HG03045 (cell line): Measurements from ENCODE around the gene TANC2.

Experiments
- ATAC-seq: cut with Tn5 transposase; IDR thresholded peaks from one replicate; pipeline ENCODE4 v1.9.1; 2021; ENCODE audit warnings: mild to moderate bottlenecking, moderate library complexity; ENCODE audit not compliant: unreplicated experiment

The TANC2 gene

GRCh38 chr17:62999736-63000135, 33.7 kb downstream of the TANC2 start:
- ATAC-seq = no peak

DNA sequence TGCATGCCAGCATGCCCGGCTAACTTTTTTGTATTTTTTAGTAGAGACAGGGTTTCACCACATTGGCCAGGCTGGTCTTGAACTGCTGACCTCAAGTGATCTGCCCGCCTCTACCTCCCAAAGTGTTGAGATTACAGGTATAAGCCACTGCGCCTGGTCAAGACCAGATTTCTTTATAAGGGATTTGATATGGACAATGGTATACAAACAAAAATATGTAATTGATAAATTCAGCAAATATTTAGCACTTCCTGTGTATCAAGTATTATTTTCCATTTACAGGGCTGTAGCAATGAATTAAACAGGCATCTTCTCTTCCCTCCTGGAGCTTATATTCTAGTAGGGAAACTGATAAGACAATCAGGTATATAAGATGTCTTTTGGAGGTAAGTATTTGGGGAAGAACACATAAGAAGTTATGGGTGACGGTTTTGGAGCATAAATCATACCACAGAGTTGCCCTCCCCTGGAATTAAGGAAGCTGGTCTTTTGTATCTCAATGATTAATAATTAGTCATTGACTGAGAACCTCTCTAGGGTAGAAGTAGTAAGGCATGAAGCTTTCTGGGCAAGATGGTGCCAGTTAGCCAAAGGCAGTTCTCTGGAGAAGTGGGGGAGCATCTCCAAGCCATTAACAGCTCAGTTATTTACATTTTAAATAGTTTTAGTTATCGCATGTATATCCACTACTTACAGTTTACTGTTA, 35.8 kb downstream of the TANC2 start:
- ATAC-seq = no peak

GRCh38 chr17:63002625-63003024, 36.6 kb downstream of the TANC2 start:
- ATAC-seq = no peak

DNA sequence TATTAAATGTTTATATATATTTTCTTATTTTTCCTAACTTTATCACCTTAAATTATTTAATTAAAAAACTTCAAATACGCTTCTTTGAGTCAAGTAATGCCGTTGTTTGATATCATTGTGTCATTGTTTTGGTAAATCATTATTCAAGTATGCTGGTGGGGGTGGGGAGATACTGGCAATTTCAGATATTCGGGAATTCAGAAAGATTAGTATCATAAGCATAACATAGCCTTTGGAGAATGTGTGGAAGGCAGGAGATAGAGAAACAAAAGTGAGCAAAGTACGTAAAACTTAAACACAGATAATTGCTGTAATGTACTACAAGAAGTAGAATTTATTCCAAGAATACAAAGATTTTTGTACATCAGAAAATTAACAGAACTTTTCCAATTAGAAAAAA, 49.8 kb downstream of the TANC2 start:
- no peak for ATAC-seq
